Kidney (tissue), 14 donors: Measurements from ENCODE around the gene COMMD3. TPM values are rescaled to one million over a fixed set of nuclear protein-coding genes. Genes with fewer than 3 reads are reported as not detected.

ENCODE experiments used
- DNase-seq, 5 donors: peaks; one replicate each; pipeline ENCODE4 v3.0.0-alpha.2; 2013 to 2020
- FAIRE-seq: peaks from 2 replicates; lab custom pipeline; 2012; peaks lifted over from hg19 to GRCh38; lab: Jason Lieb, UNC
- H3K27ac ChIP-seq, 2 donors: one replicate each; pipeline ENCODE4 v1.7.0; 2013; ENCODE audit warnings: low read depth in 2 of 2, low read length in 2 of 2, inconsistent platforms in 1 of 2
- H3K27me3 ChIP-seq: one replicate; pipeline ENCODE4 v1.7.1; 2013; ENCODE audit warnings: low read length, inconsistent platforms; ENCODE audit not compliant: control insufficient read depth, insufficient read depth
- H3K36me3 ChIP-seq, 3 donors: one replicate each; pipeline versions ENCODE4 v1.7.0 to v1.7.1; 2013; ENCODE audit warnings: low read length in 3 of 3, control low read depth in 1 of 3, inconsistent platforms in 1 of 3; ENCODE audit not compliant: insufficient read depth in 3 of 3, control insufficient read depth in 2 of 3
- H3K4me1 ChIP-seq, 3 donors: one replicate each; pipeline versions ENCODE4 v1.7.0 to v1.7.1; 2013; ENCODE audit warnings: low read length in 3 of 3, inconsistent platforms in 1 of 3, low read depth in 1 of 3; ENCODE audit not compliant: control insufficient read depth in 2 of 3, insufficient read depth in 2 of 3
- H3K4me3 ChIP-seq, 3 donors: one replicate each; pipeline versions ENCODE4 v1.7.0 to v1.8.1; 2013; ENCODE audit warnings: low read length in 3 of 3, control low read depth in 1 of 3, inconsistent platforms in 1 of 3
- H3K9ac ChIP-seq, 3 donors: one replicate each; pipeline versions ENCODE4 v1.7.0 to v1.7.1; 2013; ENCODE audit warnings: low read length in 3 of 3, control low read depth in 1 of 3, inconsistent platforms in 1 of 3
- H3K9me3 ChIP-seq, 3 donors: one replicate each; pipeline versions ENCODE4 v1.7.0 to v1.7.1; 2013; ENCODE audit warnings: low read length in 3 of 3, control low read depth in 1 of 3, inconsistent platforms in 1 of 3; ENCODE audit not compliant: control insufficient read depth in 2 of 3, insufficient read depth in 1 of 3
- CTCF ChIP-seq: IDR thresholded peaks from 3 replicates; pipeline ENCODE4 v1.5.1; 2012; ENCODE audit warnings: mild to moderate bottlenecking, moderate library complexity, borderline replicate concordance; ENCODE audit not compliant: insufficient read depth; ENCODE audit errors: extremely low read depth
- intact Hi-C: fragments of 100-400 bp; cut with DNase I; formaldehyde crosslinking; loops from one replicate; pipeline ENCODE4 v1.11.1; 2022
- polyA plus RNA-seq: library from polyadenylated mRNA; stranded (reverse); fragments of 350-450 nt; fragmentation: Illumina TruSeq; extraction: RNeasy Lipid Tissue Mini Kit (QIAGEN cat#74804); gene quantifications from one replicate; pipeline ENCODE4 v1.2.3, GENCODE V29; 2014; ENCODE audit warnings: low read depth, low replicate concordance; ENCODE audit not compliant: insufficient read depth
- total RNA-seq: library from RNA; stranded (reverse); fragmentation: NEBNext Ultra II Directional; extraction: Animal tissue kit (Norgen Biotek cat#: 25700); gene quantifications from one replicate; pipeline ENCODE4 v1.2.1, GENCODE V29; 2021
- donor health status: control.
- donor health status: control.
- donor health status: control.
- donor health status: control.
- donor health status: control.
- donor health status: DM: yes; HTN: yes; CAD: no.
- donor health status: Normal renal cell carcinoma (clear cell type).

COMMD3 gene
- total and polyA plus RNA-seq, 2 donors from 2014 or later: 46.2 to 72.8 TPM

- Histone ChIP-seq H3K27me3 (no peaks in the 10 kb centered on the region), H3K27ac (no peak overlapping the region), H3K4me3 (no peak overlapping the region), H3K4me1 (no peaks in the 10 kb centered on the region), H3K36me3 (no peaks in the 10 kb centered on the region), H3K9me3 (no peaks in the 10 kb centered on the region), H3K9ac (no peak overlapping the region)
- intact Hi-C loops: no loop called here
- FAIRE-seq: no peak
- DNase-seq: no peak
- no peak for TF ChIP-seq CTCF
These were observed 52.2 kb downstream of the COMMD3 start for GRCh38 chr10:22368402-22368801.

- H3K4me1 ChIP-seq: no peaks in the 10 kb centered on the region
- DNase-seq: no peak
- no peak overlapping the region for H3K4me3 ChIP-seq
- no peaks in the 10 kb centered on the region for H3K9me3 ChIP-seq
- H3K27ac ChIP-seq: no peak overlapping the region
- intact Hi-C loops: no loop called here
- no peaks in the 10 kb centered on the region for H3K36me3 ChIP-seq
- H3K9ac ChIP-seq: no peak overlapping the region
- H3K27me3 ChIP-seq: no peaks in the 10 kb centered on the region
- FAIRE-seq: no peak
- no peak for TF ChIP-seq CTCF
These were observed 52.8 kb downstream of the COMMD3 start for GRCh38 chr10:22368981-22369380.

GRCh38 chr10:22369434-22370072 lies 53.4 kb downstream of the COMMD3 start:
- H3K4me3 ChIP-seq: no peak overlapping the region
- H3K36me3 ChIP-seq: no peaks in the 10 kb centered on the region
- H3K4me1 ChIP-seq: no peaks in the 10 kb centered on the region
- DNase-seq: no peak
- H3K27ac ChIP-seq: no peak overlapping the region
- intact Hi-C loops: no loop called here
- H3K27me3 ChIP-seq: no peaks in the 10 kb centered on the region
- H3K9me3 ChIP-seq: no peaks in the 10 kb centered on the region
- TF ChIP-seq CTCF: no peak
- FAIRE-seq: no peak
- no peak overlapping the region for H3K9ac ChIP-seq

Other genes with a start within 250 kb of the COMMD3 start
- not detected for gene EBLN1, start 98.4 kb upstream of the COMMD3 start, total RNA-seq
- not detected for gene EBLN1, start 98.4 kb upstream of the COMMD3 start, polyA plus RNA-seq
- 49.0 TPM for gene BMI1, start 4.7 kb downstream of the COMMD3 start, total RNA-seq
- 18.7 TPM for gene BMI1, start 4.7 kb downstream of the COMMD3 start, polyA plus RNA-seq
- gene SPAG6, start 29.1 kb downstream of the COMMD3 start, total RNA-seq: 8.4 TPM
- 0.30 TPM for gene SPAG6, start 29.1 kb downstream of the COMMD3 start, polyA plus RNA-seq